Stimulated activated CD8-positive, alpha-beta memory T cell treated with anti-CD3 and anti-CD28 coated beads, Interleukin-12 subunit alpha, Interleukin-12 subunit beta, amount 100 ng/mL, for 24 hours (primary cell): ENCODE results near the gene LCN12.

Experiments used
- DNase-seq: peaks from one replicate; pipeline ENCODE4 v3.0.0-alpha.2; 2020; ENCODE audit errors: extremely low read depth

LCN12 gene

DNA sequence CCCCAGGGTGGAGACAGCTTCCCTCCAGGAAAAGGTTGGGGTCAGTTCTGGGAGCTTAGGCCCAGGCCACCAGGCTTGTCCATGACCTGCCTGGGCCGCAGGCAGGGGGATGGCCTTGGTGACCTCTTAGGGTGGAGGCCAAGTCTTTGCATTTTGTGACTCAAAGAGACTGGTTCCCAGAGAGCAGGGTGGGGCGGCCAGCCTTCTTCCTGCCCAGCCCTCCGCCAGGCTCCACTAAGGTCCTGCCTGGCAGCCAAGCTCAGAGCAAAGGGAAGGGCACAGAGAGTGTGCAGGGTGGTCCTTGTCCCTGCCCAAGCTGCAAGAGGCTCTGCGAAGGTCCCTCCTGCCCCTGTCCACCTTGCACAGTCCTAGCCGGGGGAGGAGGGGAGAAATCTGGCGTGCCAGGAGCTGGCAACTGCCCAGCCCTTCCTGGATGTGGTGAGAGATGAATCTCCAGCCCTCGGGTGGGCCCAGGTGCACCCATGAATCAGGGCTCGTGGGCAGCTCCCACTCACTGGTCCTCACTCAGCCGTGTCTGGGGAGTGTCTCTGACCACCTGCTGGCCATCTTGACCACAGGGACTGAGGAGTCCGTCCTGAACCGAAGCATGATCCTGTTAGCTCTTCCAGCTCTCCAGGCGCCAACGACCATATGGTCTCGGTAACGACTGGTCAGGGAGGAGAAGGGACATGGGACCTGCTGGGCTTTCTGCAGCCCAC lies 22.9 kb downstream of the LCN12 start:
- no peak for DNase-seq

DNA sequence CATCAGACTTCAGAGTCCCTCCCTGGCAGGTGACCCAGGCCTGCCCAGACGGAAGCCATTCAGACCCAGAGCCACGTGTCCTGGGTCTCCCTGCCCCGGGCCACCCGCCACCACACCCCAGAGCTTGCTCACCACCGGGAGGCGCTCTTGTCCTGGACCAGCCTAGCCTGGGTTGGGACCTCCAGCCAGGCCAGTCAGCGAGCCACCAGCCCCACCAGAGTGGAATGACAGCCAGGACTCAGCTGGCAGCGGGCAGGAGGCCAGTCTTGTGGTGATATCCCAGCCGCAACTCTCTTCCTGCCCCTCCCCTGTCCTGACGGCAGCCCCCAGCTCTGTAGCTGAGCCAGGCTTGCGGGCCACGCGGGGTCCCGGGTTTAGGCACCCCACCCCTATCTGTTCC lies 23.6 kb downstream of the LCN12 start:
- no peak for DNase-seq

DNA sequence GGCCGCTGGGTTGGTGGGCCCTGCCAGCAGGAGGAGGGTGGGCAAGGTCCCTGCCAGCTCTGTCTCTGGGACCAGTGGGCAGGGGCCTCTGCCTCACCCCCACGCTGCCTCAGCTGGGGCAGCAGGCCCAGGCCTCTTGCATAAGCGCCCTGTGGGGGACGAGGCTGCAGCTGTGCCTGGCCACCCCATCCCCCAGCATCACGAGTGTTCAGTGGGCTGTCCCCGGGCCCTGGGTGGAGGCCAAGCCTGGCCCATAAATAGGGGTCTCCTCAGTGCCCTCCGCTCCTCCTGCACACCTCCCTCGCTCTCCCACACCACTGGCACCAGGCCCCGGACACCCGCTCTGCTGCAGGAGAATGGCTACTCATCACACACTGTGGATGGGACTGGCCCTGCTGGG lies 25.1 kb downstream of the LCN12 start, which contains the start of gene PTGDS:
Gene PTGDS, plus strand, starts transcription at position 282 of the 400 bp plus-strand sequence. Its CDS starts 75 bp downstream, at position 357.
- no peak for DNase-seq

DNA sequence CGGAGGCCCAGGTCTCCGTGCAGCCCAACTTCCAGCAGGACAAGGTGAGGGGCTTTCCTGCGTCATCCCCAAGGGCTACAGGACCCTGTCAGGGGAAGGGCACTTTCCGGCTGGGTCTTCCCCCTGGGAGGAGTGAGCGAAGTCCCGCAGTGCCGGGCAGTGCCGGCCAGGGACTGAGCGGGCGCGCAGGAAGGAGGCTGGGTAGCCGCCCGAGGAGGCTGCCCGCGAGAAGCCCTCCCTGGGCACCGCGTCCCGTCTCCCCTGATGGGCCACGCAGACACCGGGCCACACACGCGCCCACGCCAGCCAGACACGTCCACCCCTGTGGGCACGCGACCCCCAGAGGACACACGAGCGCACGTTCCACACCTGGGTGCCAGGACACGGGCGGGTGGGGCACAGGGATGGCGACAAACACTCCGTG lies 25.6 kb downstream of the LCN12 start:
- DNase-seq: no peak

DNA sequence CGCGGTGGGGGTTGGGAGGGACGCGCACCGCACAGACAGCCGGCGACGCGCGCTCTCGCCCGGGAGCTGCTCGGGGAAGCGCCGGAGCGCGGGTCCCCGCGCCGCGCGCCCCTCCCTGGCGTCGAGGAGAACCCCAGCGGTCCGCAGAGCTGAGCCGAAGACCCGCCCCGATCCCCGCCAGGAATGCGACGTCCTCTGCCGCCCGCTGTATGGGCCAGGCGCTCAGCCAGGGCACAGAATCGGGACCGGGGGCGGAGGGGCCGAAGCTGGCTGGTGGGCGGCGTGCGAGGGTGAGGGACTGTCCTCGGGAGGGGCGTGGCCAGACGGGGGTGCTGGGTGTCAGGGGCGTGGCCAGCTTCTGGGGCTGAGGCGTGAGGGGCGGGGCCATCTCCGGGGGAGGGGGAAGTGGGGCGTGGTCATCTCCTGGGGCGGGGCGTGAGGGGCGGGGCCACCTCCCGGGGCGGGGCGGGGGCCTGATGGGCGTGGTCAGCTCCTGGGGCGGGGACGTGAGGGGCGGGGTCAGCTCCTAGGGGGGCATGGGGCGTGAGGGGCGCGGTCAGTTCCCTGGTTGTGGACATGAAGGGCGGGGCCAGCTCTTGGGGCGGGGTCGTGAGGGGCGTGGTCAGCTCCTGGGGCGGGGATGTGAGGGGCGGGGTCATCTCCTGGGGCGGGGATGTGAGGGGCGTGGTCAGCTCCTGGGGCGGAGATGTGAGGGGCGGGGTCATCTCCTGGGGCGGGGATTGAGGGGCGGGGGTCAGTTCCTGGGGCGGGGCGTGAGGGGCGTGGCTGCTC lies 26.2 kb downstream of the LCN12 start:
- DNase-seq: peak; percentile 39

DNA sequence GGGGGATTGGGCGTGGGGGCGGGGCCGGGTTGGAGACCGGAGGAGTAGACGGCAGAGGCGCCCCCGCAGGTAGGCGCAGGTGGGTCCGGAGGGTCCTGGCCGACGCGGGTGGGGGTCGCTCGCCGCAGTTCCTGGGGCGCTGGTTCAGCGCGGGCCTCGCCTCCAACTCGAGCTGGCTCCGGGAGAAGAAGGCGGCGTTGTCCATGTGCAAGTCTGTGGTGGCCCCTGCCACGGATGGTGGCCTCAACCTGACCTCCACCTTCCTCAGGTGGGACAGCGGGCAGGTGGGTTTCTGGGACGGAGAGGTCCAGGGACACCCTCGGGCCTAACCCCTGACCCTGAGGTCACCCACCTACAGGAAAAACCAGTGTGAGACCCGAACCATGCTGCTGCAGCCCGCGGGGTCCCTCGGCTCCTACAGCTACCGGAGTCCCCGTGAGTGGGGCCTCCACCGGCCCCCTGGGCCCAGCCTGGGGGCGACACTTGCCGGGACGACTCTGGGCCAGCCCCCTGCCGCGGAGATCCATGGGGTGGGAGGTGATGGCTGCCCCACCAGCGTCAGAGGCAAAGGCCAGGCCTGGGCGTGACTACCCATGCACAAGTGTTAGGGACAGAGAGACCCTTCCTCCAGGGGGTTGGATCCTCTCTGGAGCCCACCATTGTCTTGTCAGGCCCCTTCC lies 26.9 kb downstream of the LCN12 start:
- DNase-seq: no peak

DNA sequence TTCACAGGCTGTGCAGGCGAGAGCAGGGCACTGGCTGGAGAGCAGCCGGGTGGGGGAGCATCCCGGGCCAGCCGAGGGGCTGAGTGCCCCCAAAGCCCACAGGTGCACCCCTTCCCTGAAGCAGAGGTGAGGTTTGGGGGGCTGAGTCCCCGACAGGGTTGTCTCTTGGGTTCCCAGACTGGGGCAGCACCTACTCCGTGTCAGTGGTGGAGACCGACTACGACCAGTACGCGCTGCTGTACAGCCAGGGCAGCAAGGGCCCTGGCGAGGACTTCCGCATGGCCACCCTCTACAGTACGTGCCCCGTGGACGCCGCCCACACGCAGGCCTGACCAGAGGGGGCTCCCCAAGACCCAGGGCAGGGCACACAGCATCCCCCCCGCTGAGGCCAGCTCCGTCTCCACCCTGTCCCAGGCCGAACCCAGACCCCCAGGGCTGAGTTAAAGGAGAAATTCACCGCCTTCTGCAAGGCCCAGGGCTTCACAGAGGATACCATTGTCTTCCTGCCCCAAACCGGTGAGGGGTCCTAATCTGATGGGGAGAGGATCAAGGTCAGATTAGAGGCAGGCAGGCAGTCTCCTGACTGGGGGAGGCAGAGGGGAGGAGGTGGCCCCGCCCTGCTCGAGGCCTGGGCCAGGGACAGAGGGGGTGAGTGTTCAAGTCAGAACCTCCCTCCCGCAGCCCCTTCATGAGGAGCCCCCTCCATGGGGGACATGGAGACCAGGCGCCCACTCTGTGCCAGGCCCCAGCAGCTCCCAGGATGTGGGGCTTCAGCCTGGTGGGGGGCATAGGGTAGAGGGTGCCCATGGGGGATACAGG lies 27.9 kb downstream of the LCN12 start:
- DNase-seq: no peak

DNA sequence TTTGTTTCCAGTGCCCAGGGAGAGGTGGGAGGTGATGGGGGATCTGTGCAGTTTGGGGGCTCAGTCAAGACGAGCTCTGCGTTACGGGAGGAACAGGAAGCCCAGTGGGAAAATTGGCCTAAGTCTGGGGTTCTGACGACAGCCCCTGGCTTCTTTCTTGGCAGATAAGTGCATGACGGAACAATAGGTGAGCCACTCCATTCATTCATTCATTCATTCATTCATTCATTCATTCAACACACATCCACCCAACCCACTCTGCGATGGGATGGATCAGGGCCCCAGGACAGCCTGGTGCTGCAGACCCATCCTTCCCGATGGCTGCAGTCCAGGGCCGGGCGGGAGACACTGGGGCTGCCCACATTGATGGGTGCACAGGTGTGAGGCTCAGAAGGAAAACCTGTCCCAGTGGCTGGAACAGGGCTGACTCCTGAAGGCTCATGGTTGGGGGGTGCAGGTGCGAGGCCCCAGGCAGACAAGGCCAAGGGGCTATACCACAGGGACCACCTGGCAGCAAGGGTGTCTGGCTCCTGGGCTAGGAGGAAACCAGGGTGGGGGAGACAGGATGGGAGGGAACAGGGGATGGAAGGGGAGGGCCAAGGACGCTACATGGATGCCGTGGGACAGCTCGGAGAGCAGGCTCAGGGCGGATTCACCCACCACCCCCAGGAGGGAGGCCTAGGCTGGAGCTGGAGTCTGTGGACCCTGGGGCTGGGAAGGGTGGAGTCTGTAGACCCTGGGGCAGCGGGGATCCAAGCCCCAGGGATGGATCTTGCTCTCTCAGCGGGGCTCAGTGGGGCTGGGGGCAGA lies 28.8 kb downstream of the LCN12 start:
- DNase-seq: no peak

DNA sequence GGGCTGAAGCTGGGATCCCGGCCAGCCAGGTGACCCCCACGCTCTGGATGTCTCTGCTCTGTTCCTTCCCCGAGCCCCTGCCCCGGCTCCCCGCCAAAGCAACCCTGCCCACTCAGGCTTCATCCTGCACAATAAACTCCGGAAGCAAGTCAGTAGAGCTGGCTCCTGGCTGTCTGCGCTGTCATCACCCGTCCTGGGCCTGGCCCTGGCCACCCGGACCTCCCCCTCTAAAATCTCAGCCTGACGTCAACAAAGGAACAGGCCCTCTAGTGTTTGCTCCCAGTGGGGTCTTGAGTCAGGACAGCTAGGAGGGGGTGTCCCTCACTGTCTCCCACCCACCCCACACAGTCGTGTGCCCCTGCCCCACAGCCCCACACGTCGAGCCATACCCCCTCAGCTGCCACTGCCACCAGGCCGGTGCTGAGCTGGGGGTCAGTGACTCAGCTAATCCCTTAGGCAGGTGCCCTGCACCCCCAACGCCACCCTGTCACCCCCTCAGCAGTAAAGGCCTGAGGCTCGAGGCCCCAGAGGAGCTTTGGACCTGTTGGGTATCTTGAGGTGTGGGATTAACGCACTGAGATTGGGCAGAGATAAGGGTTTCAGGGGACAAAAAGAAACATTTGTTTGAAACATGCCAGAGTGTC lies 29.6 kb downstream of the LCN12 start:
- DNase-seq: no peak

DNA sequence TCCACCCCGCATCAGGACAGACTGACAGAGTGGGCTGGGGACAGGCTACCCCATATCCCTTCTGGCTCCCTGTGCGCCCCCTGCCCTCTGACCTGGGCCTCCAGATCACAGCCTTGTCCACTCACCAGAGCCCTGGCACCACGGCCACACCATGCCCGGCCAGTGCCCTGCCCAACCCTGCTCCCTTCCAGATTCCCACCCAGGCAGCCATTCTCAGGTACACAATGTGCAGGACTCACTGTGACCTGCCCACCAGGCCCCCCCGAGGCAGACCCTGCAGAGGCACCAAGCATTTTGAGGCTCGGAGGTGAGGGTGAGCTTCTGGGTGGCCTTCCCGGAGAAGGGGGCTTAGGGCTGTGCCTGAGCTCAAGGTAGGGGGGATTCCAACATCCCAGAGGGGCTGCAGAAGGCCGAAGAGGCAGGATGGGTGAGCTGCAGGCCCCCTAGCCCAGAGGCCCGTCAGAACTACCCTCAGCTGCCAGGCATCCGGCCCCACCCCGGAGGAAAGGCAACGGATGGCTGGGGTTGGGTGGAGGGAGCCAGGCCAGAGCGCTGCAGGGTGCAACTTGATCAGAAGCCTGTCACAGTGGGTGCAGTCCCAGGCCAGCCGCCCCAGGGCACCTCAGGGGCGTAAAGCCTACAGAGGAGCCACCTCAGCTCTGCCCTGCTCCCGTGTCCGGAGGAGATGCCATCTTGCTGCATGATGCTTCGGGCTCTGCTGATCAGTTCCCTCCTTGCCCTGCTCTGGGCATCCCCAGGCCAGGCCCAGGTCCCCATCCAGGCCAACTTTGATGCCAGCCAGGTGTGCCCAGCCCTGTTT lies 30.4 kb downstream of the LCN12 start, which contains the start of gene LCNL1:
Gene LCNL1, plus strand, starts transcription at position 762 of the 820 bp plus-strand sequence. CDS start 594 bp downstream, outside the sequence.
- no peak for DNase-seq

DNA sequence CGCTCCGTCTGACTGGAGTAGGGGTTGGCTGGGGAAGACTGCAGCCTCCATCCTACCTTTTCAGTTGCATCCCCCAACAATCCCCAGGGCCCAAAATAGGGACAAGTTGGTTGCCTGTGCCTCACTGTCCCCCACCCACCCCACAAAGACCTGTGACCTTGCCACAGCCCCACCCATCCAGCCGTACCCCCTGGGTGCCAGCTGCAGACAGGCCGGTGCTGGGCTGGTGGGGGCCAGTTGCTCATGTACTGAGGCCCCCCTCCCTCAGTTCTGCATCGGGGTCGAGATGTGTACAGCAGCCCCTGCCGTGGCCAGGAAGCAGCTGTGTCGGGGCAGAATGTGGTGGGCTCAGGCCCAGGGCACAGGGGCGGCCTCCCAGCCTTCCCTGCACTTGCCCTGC lies 31.1 kb downstream of the LCN12 start:
- no peak for DNase-seq

DNA sequence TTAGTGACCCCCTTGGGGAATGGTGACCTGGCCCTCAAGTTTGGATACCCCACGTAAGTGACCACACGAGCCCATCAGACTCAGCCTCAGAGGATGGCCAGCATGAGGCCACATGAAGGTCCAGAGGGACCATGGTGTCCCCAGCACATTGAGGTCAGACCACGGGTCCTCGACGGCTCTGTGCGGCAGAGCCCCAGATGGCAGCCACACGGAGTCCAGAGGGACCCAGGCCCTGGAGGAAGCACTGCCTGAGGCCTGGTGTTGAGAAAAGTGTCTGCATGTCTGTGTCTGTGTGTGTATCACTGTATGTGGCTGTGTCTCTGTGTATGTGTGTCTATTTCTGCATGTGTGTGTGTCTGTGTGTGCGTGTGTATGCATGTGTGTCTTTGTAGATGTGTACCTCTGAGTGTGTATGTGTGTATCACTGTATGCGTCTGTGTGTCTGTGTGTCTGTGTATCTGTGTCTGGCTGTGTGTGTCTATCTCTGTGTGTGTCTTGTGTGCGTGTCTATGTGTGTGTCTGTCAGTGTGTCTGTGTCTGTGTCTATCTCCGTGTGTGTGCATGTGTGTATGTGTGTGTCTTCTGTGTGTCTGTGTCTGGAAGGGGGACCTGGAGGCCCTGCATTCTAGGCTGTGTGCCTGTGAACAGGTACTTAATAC lies 31.7 kb downstream of the LCN12 start:
- no peak for DNase-seq

DNA sequence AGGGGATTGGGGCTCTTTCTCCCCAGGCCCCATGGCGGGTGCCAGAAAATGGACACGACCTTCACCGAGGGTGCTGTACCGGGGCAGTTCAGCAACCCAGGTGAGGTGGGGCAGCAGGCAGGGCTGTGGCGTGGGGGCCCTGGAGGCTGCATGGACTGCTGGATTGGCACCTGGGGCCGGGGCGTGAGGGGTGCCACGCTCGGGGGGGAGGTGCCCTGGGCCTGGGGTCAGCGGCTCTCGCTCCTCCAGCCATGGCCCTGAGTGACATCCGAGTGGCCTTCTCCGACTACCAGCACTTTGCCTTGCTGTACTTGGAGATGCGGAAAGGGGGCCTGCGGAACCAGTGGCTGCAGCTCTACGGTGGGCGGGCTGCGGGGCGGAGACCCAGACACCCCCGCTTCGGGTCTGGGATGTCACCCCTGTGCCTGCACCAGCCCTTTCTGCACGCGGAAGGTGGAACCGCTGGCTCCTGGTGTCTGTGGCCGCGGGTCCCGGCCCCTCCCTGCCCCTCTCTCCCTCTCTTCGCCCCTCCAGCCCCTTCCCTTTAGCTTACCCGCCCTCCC lies 32.5 kb downstream of the LCN12 start:
- no peak for DNase-seq

DNA sequence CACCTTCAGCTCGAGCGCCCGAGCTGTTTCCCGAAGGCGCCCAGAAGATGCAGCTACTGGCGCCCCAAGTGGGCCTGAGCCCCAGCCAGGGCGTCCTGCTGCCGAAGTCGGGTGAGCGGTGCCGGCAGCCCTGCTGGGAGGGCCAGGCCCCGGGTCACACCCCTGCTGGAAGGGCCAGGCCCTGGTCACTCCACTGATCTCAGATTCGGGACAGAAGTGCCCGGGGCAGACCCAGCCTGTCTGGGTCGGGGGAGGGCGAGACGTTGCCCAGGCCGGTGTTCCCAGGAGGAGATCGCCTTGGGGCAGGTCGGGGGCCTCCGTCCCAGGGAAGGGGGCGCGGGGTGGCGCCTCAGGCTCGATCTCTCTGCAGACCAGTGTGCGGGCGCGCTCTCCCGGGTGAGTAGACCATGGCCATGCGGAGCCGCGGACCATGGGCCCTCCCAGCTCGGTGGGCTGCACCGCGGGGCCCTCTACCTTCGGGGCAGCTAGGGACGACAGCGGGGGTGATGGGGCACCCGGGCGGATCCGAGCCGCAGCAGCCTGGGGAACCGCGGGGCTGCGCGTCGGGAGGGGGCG lies 33.0 kb downstream of the LCN12 start:
- DNase-seq: no peak

DNA sequence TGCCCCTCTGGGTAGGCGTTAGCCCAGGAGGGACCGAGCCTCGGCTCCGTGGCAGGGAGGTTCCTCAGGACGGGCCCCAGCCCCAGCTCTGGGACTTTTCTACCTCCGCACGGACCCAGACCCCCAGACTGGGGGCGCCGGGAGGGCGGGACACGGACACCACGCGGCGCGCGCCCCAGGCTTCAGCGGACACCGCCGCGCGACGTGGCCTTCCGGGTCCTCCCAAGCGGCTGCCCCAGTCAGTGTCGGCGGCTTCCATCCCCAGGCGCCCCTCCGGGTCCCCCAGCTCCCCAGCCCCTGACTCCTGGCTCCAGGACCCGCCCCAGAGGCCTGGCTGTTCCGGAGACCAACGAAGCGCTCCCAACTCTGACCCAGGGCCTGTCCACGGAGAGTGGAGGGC lies 33.8 kb downstream of the LCN12 start:
- no peak for DNase-seq

DNA sequence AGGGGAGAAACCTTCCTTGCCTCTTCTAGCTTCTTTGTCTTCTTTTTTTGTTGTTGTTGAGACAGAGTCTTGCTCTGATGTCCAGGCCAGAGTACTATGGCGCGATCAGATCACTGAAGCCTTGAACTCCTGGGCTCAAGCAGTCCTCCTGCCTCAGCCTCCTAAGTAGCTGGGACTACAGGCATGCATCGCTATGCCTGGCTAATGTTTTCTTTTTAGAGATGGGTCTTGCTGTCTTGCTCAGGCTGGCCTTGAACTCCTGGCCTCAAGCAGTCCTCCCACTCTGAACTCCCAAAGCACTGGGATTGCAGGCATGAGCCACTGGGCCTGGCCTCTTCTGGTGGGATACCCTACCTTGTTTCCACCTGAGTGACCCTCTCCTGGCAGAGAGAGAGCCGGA lies 36.8 kb downstream of the LCN12 start:
- no peak for DNase-seq

DNA sequence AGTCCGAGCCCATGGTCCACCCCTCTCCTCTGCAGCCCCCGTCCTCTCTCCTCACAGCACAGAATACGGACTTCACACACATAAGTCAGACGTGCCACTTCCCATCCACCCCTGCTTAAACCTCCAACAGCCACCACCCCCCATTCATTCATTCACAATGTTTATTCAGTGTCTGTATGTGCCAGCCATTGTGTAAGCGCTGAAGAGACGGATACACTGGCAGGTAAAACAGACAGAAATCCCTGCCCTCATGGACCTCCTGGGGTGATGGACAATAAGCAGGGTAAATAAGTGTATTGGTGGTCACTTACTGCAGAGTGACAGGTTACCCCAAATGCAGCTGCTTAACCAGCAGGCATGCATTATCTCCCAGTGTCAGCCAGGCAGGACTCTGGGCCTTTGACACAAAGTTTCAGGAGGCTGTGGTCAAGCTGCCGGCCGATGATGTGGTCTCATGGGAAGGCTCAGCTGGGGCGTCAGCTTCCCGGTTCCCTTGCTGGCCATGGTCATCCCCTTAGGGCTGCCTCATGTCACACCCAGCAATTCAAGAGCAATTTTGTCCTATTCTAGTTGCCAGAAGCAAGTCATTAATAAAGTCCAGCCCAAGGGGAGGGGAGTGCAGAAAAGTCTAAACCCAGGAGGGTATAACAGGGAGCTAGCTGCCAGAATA lies 38.3 kb downstream of the LCN12 start:
- DNase-seq: no peak
